GM20431 (cell line): ENCODE results near the gene GNPNAT1.
"Not testable (repeated sequence)": the region's sequence is repeated elsewhere in the genome, so short reads cannot be mapped to it uniquely, and the experiment has no call there.

Source experiments
- in situ Hi-C: fragments of 300-500 bp; cut with MseI, MboI; formaldehyde crosslinking; loops from one replicate; pipeline ENCODE4 v1.15.0; 2020; ENCODE audit warnings: low sequenced_read_pairs; ENCODE audit not compliant: unreplicated experiment

The GNPNAT1 gene

GRCh38 chr14:52733824-52734223 lies 57.6 kb downstream of the GNPNAT1 start:
- in situ Hi-C loops = no loop called here

DNA sequence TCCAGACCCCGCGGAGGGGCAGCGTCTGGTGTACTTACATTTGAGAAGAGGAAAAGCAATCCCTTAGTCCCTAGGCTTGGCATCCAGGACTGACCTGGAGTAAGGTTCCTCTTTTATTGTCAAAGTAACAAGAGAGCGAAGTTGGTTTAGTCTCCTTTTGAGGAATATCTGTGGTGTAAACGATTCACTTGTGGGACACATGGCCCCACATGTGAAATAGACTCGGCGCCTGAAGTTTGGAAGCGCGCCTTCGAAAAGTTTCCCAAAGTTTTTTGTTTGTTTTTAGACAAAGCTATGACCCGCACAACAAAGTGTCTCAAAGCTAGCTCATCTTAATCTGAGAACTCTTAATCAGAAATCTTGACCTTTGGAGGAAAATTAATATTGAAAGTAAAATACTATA lies 60.7 kb downstream of the GNPNAT1 start:
- in situ Hi-C loops = no loop called here

- in situ Hi-C loops = no loop called here
Observed at GRCh38 chr14:52729925-52730708, 61.3 kb downstream of the GNPNAT1 start, which contains the start of gene STYX. Gene STYX (plus strand): TSS chr14:52730166. CDS start chr14:52730475, 309 bp downstream.

- in situ Hi-C loops = no loop called here
Observed at GRCh38 chr14:52729585-52729924, 61.9 kb downstream of the GNPNAT1 start.

GRCh38 chr14:52729035-52729434 lies 62.4 kb downstream of the GNPNAT1 start:
- in situ Hi-C loops = not testable (repeated sequence)

DNA sequence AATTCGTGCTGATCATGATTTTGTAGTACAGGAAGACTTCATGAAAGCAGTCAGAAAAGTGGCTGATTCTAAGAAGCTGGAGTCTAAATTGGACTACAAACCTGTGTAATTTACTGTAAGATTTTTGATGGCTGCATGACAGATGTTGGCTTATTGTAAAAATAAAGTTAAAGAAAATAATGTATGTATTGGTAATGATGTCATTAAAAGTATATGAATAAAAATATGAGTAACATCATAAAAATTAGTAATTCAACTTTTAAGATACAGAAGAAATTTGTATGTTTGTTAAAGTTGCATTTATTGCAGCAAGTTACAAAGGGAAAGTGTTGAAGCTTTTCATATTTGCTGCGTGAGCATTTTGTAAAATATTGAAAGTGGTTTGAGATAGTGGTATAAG lies 63.9 kb downstream of the GNPNAT1 start:
- in situ Hi-C loops = not testable (repeated sequence)
